Muscle of leg (tissue), 16 donors: ENCODE data around the gene NUDC. TPM values are rescaled to one million over a fixed set of nuclear protein-coding genes. Genes with fewer than 3 reads are reported as not detected.
"Not testable (repeated sequence)": the region's sequence is repeated elsewhere in the genome, so short reads cannot be mapped to it uniquely, and the experiment has no call there.

Source experiments
- DNase-seq: peaks from one replicate; pipeline ENCODE4 v3.0.0; 2013
- H3K27ac ChIP-seq: one replicate; pipeline ENCODE4 v1.5.1; 2013; ENCODE audit warnings: mild to moderate bottlenecking, low read length, control low read depth
- H3K27me3 ChIP-seq: one replicate; pipeline ENCODE4 v1.6.1; 2013; ENCODE audit warnings: low read length; ENCODE audit not compliant: control insufficient read depth, insufficient read depth
- H3K36me3 ChIP-seq: one replicate; pipeline ENCODE4 v1.6.1; 2013; ENCODE audit warnings: low read length; ENCODE audit not compliant: control insufficient read depth, insufficient read depth
- H3K4me1 ChIP-seq: one replicate; pipeline ENCODE4 v1.6.1; 2013; ENCODE audit warnings: low read length; ENCODE audit not compliant: control insufficient read depth, insufficient read depth
- H3K4me3 ChIP-seq: one replicate; pipeline ENCODE4 v1.5.1; 2013; ENCODE audit warnings: low read length, control low read depth
- H3K9me3 ChIP-seq: replicated peaks from 2 replicates; pipeline ENCODE4 v1.6.1; 2013; ENCODE audit warnings: low read depth, low read length; ENCODE audit not compliant: control insufficient read depth
- WGBS: methylation state at CpG from one replicate; pipeline ENCODE4 v1.1.5; 2013; ENCODE audit warnings: missing lambda C conversion rate; ENCODE audit not compliant: insufficient coverage; 5-methylcytosine and 5-hydroxymethylcytosine counted together
- long read RNA-seq, 11 donors: transcript quantifications; one replicate each; lab custom pipeline, GENCODE V29; 2026
- polyA plus RNA-seq, 8 donors: library from polyadenylated mRNA; unstranded; fragments of 120-200 nt; gene quantifications; one replicate each; pipeline versions ENCODE4 v1.2.1 to v1.2.3, GENCODE V29; 2013; ENCODE audit warnings: inconsistent platforms in 1 of 8, low replicate concordance in 1 of 8; ENCODE audit not compliant: insufficient read length in 8 of 8, insufficient read depth in 1 of 8
- total RNA-seq: library from RNA; stranded (reverse); fragments of 120-200 nt; gene quantifications from one replicate; pipeline ENCODE4 v1.2.4, GENCODE V29; 2013

The NUDC gene
- total RNA-seq: 25.8 TPM
- 10 to 100 TPM; 57.7 to 65.5 (median 60.9) TPM for polyA plus RNA-seq
- long read RNA-seq, donor 1, transcript NUDC-201 (9 exons, 1,800 nt): major isoform, 14 of 14 reads
- long read RNA-seq, donor 1, partial matches to known transcripts: 0 of 14 reads
- long read RNA-seq, donor 1, other reads (novel, unspliced or antisense): 0 of 14 reads
- long read RNA-seq, donor 2, partial matches to known transcripts: 0 of 1 reads
- long read RNA-seq, donor 2, other reads (novel, unspliced or antisense): 0 of 1 reads
- long read RNA-seq, donor 3, transcript NUDC-201 (9 exons, 1,800 nt): major isoform, 41 of 51 reads
- long read RNA-seq, donor 3, partial matches to known transcripts: 7 of 51 reads
- long read RNA-seq, donor 3, other reads (novel, unspliced or antisense): 0 of 51 reads
- long read RNA-seq, donor 4, transcript NUDC-201 (9 exons, 1,800 nt): major isoform, 17 of 18 reads
- long read RNA-seq, donor 4, partial matches to known transcripts: 0 of 18 reads
- long read RNA-seq, donor 4, other reads (novel, unspliced or antisense): 0 of 18 reads
- long read RNA-seq, donor 5, transcript NUDC-201 (9 exons, 1,800 nt): major isoform, 63 of 98 reads
- long read RNA-seq, donor 5, partial matches to known transcripts: 34 of 98 reads
- long read RNA-seq, donor 5, other reads (novel, unspliced or antisense): 0 of 98 reads
- long read RNA-seq, donor 6, transcript NUDC-201 (9 exons, 1,800 nt): major isoform, 39 of 51 reads
- long read RNA-seq, donor 6, partial matches to known transcripts: 11 of 51 reads
- long read RNA-seq, donor 6, other reads (novel, unspliced or antisense): 0 of 51 reads
- long read RNA-seq, donor 7, transcript NUDC-201 (9 exons, 1,800 nt): major isoform, 24 of 36 reads
- long read RNA-seq, donor 7, partial matches to known transcripts: 12 of 36 reads
- long read RNA-seq, donor 7, other reads (novel, unspliced or antisense): 0 of 36 reads
- long read RNA-seq, donor 8, transcript NUDC-201 (9 exons, 1,800 nt): major isoform, 21 of 24 reads
- long read RNA-seq, donor 8, partial matches to known transcripts: 0 of 24 reads
- long read RNA-seq, donor 8, other reads (novel, unspliced or antisense): 0 of 24 reads
- long read RNA-seq, donor 9, transcript NUDC-201 (9 exons, 1,800 nt): major isoform, 10 of 21 reads
- long read RNA-seq, donor 9, partial matches to known transcripts: 8 of 21 reads
- long read RNA-seq, donor 9, other reads (novel, unspliced or antisense): 0 of 21 reads
- long read RNA-seq, donor 10, transcript NUDC-201 (9 exons, 1,800 nt): major isoform, 26 of 36 reads
- long read RNA-seq, donor 10, partial matches to known transcripts: 7 of 36 reads
- long read RNA-seq, donor 10, other reads (novel, unspliced or antisense): 0 of 36 reads
- long read RNA-seq, donor 11, transcript NUDC-201 (9 exons, 1,800 nt): major isoform, 31 of 47 reads
- long read RNA-seq, donor 11, partial matches to known transcripts: 15 of 47 reads
- long read RNA-seq, donor 11, other reads (novel, unspliced or antisense): 0 of 47 reads

DNA sequence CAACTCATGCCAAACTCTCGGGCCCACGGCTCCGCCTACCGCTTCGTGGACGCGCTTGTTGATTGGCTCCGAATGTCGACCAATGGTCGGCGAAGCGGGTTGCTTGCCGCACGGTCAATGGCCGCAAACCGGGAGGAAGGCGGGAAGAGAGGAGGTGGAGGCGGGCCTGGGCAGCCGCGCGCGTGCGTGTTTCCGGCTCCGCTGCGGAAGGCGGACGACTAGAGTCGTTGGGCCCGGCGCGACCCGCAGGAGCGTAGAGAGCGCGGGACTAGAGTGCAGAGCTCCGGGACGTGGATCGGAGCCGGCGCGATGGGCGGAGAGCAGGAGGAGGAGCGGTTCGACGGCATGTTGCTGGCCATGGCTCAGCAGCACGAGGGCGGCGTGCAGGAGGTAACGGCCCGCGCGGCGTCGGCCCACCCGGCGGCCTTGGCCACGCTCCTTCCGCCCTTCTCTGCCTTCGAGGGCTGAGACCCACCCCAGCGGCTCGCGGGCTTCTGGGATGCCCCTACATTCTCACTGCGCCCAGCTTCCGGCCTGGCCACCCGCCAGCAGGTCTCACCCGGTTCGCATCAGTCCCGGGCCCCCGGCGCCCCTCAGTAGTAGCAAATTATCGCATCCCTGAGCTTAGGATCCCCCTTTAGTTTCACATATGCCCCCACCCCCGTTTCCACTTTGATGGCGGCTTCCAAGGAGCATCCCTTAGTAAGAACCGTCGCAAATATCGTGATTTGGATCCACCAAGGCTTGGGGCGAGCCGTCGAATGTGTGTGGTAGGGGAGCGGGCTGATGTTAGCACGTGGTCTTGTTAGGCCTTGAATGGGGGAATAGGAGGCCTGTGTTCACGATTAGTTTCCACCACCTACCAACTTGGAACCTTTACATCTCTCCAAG is at the start of gene NUDC:
Gene NUDC (plus strand): TSS at position 204 of the 891 bp plus-strand sequence. CDS start 106 bp downstream, at position 310.
- WGBS: under 1% methylated on average over 72 of the region's 83 CpGs
- peaks cover 17% of the 10 kb centered on the region for H3K4me1 ChIP-seq
- H3K4me3 ChIP-seq: peak within 1 kb of the TSS; percentile 93
- H3K36me3 ChIP-seq: peaks cover 26% of the 10 kb centered on the region
- H3K9me3 ChIP-seq: no peaks in the 10 kb centered on the region
- no peaks in the 10 kb centered on the region for H3K27me3 ChIP-seq
- H3K27ac ChIP-seq: peak within 1 kb of the TSS; percentile 90
- DNase-seq: peak; percentile 99

DNA sequence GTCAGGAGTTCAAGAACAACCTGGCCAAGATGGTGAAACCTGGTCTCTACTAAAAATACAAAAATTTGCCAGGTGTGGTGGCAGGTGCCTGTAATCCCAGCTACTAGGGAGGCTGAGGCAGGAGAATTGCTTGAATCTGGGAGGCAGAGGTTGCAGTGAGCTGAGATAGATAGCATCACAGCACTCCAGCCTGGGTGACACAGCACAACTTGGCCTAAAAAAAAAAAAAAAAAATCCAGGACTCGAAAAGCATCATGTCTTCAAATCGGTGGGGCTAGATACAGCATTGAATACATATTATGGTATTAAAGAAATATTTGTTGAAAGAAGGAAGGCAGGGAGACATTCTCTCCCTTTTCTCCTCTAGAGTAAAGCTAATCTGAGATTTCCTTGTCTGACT is 48.4 kb upstream of the NUDC start:
- no CpG with 5 or more reads among the region's 2 CpGs for WGBS
- H3K27me3 ChIP-seq, H3K27ac ChIP-seq, H3K4me3 ChIP-seq, H3K4me1 ChIP-seq, DNase-seq, H3K9me3 ChIP-seq: not testable (repeated sequence)
- peaks cover 16% of the 10 kb centered on the region for H3K36me3 ChIP-seq

DNA sequence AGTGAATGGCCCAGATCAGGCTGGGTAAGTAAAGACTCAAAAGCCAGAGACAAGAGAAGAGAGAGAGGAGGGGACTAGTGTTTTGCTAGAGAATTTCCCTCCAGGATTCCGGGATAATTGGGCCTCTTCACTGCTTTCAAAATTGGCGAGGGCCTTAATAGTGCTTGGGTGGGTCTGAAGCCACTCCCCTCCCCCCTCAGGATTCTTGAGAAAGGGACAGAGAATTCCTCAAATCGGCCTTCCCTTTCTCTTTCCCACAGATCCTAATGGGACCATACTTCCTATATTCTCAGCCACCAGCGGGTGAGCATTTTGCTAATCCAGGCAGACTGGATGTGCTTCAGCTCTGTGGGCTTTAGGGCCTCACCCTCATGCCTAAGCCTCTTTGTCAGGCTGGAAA is 46.6 kb upstream of the NUDC start:
- peaks cover 30% of the 10 kb centered on the region for H3K36me3 ChIP-seq
- WGBS: 72% methylated on average over 2 of the region's 4 CpGs

DNA sequence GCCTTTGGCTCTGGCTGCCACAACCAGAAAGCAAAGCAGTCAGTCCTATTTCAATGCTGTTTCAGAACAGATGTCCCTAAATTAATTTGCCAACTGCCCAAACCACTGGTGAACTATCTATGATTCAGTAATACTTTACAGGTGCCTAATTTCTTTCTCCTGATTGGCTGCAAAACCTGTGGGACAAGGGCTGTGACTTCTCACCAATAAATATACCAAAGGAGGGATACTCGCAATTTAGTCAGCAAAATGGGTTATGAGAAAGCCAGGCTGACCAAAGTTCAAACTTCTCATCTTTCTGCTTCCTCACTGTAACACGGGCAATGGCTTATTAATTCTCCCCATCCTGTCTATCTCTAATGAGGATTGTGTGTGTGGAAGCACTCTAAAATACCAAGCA is 44.2 kb upstream of the NUDC start:
- peaks cover 46% of the 10 kb centered on the region for H3K36me3 ChIP-seq
- H3K27me3 ChIP-seq: no peaks in the 10 kb centered on the region
- no peak overlapping the region for H3K4me3 ChIP-seq
- no peaks in the 10 kb centered on the region for H3K9me3 ChIP-seq
- no peaks in the 10 kb centered on the region for H3K4me1 ChIP-seq
- H3K27ac ChIP-seq: no peak overlapping the region
- no CpG with 5 or more reads among the region's 2 CpGs for WGBS
- no peak for DNase-seq

More for the DNA sequence above, 46.6 kb upstream of the NUDC start:
- Histone ChIP-seq H3K27me3 (no peaks in the 10 kb centered on the region), H3K9me3 (no peaks in the 10 kb centered on the region), H3K27ac (no peak overlapping the region), H3K4me3 (no peak overlapping the region), H3K4me1 (no peaks in the 10 kb centered on the region)
- DNase-seq: no peak

DNA sequence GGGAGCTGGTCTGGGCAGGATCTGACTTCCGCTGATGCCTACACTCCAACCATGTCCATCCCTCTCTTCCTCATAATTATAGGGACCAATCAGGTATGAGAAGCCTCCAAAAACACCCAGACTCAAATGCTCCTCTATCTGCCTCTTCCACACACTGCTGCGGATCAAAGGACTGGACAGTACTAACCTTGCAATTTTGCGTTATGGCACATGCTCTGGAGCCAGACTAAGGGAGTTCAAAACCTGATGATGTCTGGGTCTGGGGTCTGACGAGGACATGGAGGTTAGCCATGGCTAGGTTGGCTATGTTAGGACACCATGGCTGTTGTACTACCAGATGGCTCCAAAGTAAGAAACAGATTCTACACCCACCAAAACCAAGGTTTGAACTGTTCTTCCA is 41.8 kb upstream of the NUDC start:
- WGBS: no CpG with 5 or more reads among the region's 4 CpGs
- no peak for DNase-seq
- H3K9me3 ChIP-seq: no peaks in the 10 kb centered on the region
- H3K36me3 ChIP-seq: peaks cover 67% of the 10 kb centered on the region
- H3K27me3 ChIP-seq: no peaks in the 10 kb centered on the region
- no peak overlapping the region for H3K4me3 ChIP-seq
- no peak overlapping the region for H3K27ac ChIP-seq
- no peaks in the 10 kb centered on the region for H3K4me1 ChIP-seq

DNA sequence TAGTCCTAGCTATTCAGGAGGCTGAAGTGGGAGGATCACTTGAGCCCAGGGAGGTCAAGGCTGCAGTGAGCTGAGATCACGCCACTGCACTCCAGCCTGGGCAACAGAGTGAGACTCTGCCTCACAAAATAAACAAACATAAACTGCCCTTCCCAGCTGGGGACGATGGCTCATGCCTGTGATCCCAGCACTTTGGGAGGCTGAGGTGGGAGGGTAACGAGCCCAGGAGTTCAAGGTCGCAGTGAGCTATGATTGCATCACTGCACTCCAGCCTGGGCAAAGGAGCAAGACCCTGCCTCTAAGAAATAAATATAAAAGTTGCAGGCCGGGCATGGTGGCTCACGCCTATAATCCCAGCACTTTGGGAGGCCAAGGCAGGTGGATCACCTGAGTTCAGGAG is 39.9 kb upstream of the NUDC start:
- not testable (repeated sequence) for H3K4me1 ChIP-seq, H3K27ac ChIP-seq, H3K4me3 ChIP-seq, H3K9me3 ChIP-seq, H3K27me3 ChIP-seq, DNase-seq
- 89% methylated on average over 5 of the region's 6 CpGs for WGBS
- peaks cover 75% of the 10 kb centered on the region for H3K36me3 ChIP-seq

DNA sequence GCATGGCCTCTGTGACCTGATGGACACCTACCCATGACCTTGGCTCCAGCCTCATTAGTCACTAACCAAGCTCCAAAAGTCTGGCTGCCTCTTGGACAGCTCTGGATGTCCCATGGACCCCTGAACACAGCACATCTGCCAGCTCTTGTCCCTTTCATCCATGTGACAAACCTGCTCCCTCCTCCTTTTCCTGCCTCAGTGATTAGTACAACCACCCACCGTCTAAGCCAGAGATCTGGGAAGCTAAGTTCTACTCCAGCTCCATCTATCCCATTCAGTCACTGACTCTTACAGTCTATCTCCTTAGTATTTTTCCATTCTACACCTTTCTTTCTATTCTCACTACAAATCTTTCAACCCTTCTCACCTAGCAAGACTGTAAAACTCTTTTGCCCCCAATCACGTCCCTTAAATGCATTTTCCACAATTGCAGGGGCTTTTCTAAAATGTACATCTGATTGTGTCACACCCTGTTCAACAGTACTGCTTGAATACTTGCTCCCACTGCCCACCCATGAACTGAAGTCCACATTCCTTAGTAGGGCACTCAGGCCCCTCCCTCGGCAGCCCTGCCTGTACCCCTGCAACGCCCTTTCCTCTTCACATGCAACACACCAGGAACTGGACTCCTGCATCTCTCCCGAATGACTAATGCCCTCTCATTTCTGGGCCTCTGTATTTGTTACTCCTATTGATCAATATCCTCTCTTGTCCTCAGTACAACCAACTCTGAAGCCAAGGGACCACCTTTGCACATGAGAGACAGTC is 38.7 kb upstream of the NUDC start:
- Histone ChIP-seq H3K36me3 (peaks cover 71% of the 10 kb centered on the region), H3K27ac (no peak overlapping the region), H3K4me1 (no peaks in the 10 kb centered on the region), H3K4me3 (no peak overlapping the region), H3K9me3 (no peaks in the 10 kb centered on the region), H3K27me3 (no peaks in the 10 kb centered on the region)
- 91% methylated on average over 5 of the region's 5 CpGs for WGBS
- DNase-seq: no peak

DNA sequence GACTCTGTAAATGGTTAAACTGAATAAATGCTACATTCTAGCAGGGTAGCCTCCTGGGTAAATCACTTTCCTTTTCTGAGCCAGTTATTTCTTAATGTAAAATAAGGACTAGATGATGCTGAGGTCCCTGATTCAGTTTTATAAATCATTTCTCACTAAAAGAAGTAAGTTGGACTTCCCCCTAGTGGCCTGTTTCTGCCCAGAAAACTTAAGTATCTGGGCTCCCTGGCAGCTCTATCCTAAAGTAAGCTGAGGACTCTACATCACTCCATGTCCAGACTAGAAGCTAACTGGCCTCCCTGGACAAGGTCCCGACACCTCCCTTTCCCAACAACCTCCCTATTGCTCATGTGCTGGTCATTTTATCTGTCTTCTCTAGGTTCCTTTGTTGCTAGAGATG is 34.4 kb upstream of the NUDC start:
- H3K4me3 ChIP-seq: no peak overlapping the region
- no peaks in the 10 kb centered on the region for H3K27me3 ChIP-seq
- no peaks in the 10 kb centered on the region for H3K9me3 ChIP-seq
- DNase-seq: peak; percentile 35
- peaks cover 16% of the 10 kb centered on the region for H3K4me1 ChIP-seq
- no peak overlapping the region for H3K27ac ChIP-seq
- peaks cover 63% of the 10 kb centered on the region for H3K36me3 ChIP-seq
- no CpG with 5 or more reads among the region's 1 CpG for WGBS
